GM19099 (cell line): ENCODE results near the gene UGT3A2.

Experiments used
- POLR2A ChIP-seq: IDR thresholded peaks from 3 replicates; pipeline ENCODE4 v1.6.1; 2011; ENCODE audit warnings: low read depth; ENCODE audit not compliant: insufficient read length; ENCODE audit errors: extremely low read depth

Gene UGT3A2

DNA sequence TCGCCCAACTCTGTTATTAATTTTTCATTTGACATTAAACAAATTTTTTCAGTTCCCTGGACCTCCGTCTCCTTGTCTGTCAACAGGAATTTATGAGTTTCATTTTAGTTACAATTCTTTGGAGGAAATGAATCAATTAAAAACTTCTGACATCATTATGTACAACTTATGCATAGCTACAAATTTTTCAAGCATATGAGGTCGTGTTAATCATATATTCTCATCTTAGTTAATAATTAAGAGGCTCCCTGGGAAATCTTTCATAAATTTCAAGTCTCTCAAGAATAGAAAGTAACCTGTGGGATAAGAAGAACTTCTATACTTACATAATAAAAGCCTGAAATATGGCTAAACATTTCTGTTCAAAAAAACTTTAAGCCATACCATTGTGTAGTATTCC lies 78.9 kb downstream of the UGT3A2 start:
- no peak for TF ChIP-seq POLR2A
